ENCODE data around the gene FFAR3. TPM values are rescaled to one million over a fixed set of nuclear protein-coding genes. Genes with fewer than 3 reads are reported as not detected.

Gene FFAR3
- total and polyA plus RNA-seq, 8 donors = 0.09 to 1.6 (median 0.30) TPM; not detected in 2

DNA sequence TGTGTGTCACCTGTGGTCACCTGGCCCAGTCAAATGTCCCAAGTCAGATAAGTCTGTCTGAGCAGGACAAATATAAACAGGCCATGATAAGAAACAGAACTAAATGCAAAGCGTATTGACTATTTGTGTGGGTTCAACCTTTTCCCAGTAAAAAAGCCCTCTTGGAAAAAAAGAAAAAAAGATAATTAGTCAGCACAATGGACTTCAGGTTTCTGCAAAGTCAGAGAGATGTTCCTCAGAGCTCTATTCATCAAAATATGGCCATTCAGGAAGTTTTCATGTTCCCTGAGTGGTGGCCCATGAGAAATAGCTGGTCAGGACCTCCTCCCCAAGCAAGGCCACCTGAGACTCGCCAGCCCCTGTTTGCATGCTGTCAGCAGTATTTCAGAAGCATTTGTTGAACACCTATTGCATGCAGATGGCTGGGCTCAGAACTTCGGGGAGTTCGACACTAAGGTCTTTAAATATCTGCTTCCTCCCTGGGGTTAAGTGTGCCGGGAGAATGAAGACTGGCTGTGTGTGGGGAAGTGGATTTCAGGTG lies 2.7 kb downstream of the FFAR3 start:
- ATAC-seq (no peak), DNase-seq (no peak)
- H3K9me3 ChIP-seq = no peaks in the 10 kb centered on the region
- intact Hi-C loops (cut with DNase I) = no loop called here
- H3K4me1 ChIP-seq = peaks cover 0 to 14% of the 10 kb centered on the region in 2 donors
- TF ChIP-seq, protein P1, sequence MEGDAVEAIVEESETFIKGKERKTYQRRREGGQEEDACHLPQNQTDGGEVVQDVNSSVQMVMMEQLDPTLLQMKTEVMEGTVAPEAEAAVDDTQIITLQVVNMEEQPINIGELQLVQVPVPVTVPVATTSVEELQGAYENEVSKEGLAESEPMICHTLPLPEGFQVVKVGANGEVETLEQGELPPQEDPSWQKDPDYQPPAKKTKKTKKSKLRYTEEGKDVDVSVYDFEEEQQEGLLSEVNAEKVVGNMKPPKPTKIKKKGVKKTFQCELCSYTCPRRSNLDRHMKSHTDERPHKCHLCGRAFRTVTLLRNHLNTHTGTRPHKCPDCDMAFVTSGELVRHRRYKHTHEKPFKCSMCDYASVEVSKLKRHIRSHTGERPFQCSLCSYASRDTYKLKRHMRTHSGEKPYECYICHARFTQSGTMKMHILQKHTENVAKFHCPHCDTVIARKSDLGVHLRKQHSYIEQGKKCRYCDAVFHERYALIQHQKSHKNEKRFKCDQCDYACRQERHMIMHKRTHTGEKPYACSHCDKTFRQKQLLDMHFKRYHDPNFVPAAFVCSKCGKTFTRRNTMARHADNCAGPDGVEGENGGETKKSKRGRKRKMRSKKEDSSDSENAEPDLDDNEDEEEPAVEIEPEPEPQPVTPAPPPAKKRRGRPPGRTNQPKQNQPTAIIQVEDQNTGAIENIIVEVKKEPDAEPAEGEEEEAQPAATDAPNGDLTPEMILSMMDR (IDR thresholded peaks at IDR 0.05) = no peak
- no peak overlapping the region for H3K4me3 ChIP-seq
- H3K27me3 ChIP-seq = peaks cover 0 to 12% of the 10 kb centered on the region in 2 donors
- no peak overlapping the region for H3K27ac ChIP-seq
- no peaks in the 10 kb centered on the region for H3K36me3 ChIP-seq

DNA sequence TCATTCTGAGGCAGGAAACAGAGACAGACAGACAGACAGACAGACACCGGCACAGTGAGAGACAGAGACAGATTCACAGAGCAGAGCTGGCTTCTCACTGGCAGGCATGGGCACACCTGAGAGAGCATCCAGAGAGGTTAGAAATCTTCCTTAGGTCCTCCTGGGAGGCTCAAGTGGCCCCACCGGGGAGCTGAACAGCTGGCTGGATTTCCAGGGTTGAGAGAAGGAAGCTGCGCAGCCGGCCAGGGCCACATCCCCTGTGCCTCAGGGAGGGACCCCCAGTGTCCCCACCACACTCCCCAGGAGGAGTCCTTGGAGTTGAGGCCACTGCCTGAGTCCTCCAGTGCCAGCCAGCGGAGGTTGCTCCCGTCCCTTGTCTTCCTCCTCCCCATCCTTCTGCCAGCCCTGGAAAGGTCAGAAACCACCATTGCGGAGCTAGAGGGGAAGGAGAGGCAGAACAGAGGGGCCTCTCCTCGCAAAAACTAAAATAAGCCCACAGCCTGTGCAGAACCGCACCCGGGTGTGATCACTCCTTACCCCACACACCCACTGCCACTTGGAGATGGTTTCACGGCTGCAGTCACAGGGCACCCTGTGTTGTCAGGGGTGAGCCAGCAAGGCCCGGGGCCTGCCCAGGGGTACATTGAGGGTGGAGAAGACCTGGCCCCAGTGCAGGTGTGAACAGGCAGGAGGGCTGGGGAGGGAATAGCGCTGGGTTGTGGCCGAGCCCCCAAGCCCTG lies 4.2 kb downstream of the FFAR3 start:
- Histone ChIP-seq H3K4me1 (peaks cover 0 to 10% of the 10 kb centered on the region in 2 donors), H3K27ac (no peak overlapping the region), H3K27me3 (peaks cover 0 to 15% of the 10 kb centered on the region in 2 donors), H3K4me3 (no peak overlapping the region), H3K9me3 (no peaks in the 10 kb centered on the region), H3K36me3 (no peaks in the 10 kb centered on the region)
- intact Hi-C loops (cut with DNase I) = no loop called here
- TF ChIP-seq, protein P1 (IDR thresholded peaks at IDR 0.05) = no peak
- ATAC-seq = no peak
- DNase-seq = no peak

DNA sequence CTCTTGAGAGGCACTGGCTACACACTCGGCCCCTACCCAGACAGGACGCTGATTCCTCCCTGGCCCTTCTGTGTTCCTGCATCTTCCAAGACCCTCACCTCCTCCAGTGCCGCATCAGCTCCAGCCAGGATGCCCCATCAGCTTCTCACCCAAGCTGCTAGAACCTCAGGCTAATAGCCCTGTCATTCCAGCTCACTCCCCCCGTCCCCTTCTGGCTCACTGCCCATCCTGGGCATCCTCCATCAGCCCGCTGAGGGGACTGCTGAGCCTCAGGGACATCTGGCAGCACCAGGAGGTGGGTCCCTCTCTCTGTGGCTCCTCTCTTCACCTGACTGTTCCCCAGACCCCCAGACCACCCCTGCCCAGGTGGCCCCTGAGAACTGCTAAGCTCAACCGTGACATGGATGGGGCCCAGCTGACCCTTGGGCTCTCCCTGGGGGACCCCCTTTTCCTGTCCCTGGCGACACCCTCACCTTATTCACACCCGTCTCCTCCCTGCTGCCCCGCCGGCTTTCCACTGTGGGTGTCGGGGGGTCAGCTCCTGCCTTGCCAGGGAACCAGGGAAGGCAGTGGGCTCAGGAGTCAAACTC lies 4.8 kb downstream of the FFAR3 start:
- H3K27ac ChIP-seq = no peak overlapping the region
- TF ChIP-seq, protein P1 (IDR thresholded peaks at IDR 0.05) = no peak
- ATAC-seq (no peak), DNase-seq (no peak)
- H3K9me3 ChIP-seq = no peaks in the 10 kb centered on the region
- H3K4me1 ChIP-seq = peaks cover 0 to 3% of the 10 kb centered on the region in 2 donors
- peaks cover 0 to 15% of the 10 kb centered on the region in 2 donors for H3K27me3 ChIP-seq
- no peaks in the 10 kb centered on the region for H3K36me3 ChIP-seq
- H3K4me3 ChIP-seq = no peak overlapping the region
- intact Hi-C loops (cut with DNase I) = no loop called here

DNA sequence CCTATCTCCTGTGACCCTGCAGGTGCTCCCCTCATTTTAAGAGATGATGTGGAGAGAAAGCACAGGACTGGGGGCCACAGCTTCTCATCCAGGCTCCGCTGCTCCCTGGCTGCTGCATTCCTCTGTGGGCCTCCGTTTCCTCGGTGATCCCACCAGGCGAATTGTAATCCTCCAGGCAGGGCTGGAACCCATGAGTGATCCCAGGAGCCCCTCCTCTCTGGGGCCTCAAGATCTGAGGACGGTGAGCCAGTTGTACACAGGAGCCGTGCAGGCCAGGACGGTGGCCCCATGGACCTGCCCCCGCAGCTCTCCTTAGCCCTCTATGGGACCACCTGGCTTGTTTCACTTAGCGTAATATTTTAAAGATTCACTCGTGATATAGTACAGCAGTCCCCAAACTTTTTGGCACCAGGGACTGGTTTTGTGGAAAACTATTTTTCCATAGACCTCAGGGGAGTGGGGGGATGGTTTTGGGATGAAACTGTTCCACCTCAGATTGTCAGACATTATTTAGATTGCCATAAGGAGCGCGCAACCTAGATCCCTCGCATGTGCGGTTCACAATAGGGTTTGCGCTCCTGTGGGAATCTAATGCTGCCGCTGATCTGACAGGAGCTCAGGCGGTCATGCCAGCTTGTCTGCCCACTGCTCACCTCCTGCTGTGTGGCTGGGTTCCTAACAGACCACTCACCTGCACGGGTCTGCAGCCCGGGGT lies 5.6 kb downstream of the FFAR3 start:
- no peaks in the 10 kb centered on the region for H3K9me3 ChIP-seq

More for the DNA sequence above, 5.6 kb downstream of the FFAR3 start:
- Histone ChIP-seq H3K4me3 (no peak overlapping the region), H3K27ac (no peak overlapping the region), H3K36me3 (no peaks in the 10 kb centered on the region), H3K4me1 (no peaks in the 10 kb centered on the region), H3K27me3 (peaks cover 0 to 15% of the 10 kb centered on the region in 2 donors)
- ATAC-seq = no peak
- TF ChIP-seq, protein P1 (IDR thresholded peaks at IDR 0.05) = no peak
- intact Hi-C loops (cut with DNase I) = no loop called here
- no peak for DNase-seq
